Common myeloid progenitor, CD34-positive (primary cell): ENCODE data around the gene TPCN1.

Experiments used
- CTCF ChIA-PET: fragments of 350-600 bp; sonication (Branson Sonifier 250); formaldehyde crosslinking; loops from one replicate; lab custom pipeline; 2021; ENCODE audit warnings: antibody characterized with exemption; lab: Charles Lee
- POLR2A ChIA-PET: fragments of 350-600 bp; sonication (Branson Sonifier 250); formaldehyde crosslinking; loops from one replicate; lab custom pipeline; 2021; ENCODE audit warnings: antibody characterized with exemption; lab: Charles Lee
- DNase-seq, 3 donors: peaks; one replicate each; pipeline versions ENCODE4 v3.0.0 to v3.0.0-alpha.2; 2013
- H3K27ac ChIP-seq, 2 experiments: 1 replicate in 1 of 2; 2 replicates in 1 of 2; pipeline ENCODE4 v1.7.0; 2013; ENCODE audit warnings: inconsistent platforms in 2 of 2, low read length in 2 of 2, mild to moderate bottlenecking in 2 of 2, low read depth in 1 of 2, moderate library complexity in 1 of 2; ENCODE audit not compliant: severe bottlenecking in 2 of 2, insufficient read depth in 1 of 2, poor library complexity in 1 of 2
- H3K27me3 ChIP-seq, 5 experiments: replicated peaks in 2 of 5; 1 replicate in 3 of 5; 2 replicates in 2 of 5; pipeline versions ENCODE4 v1.6.1 to v1.7.0; 2013; ENCODE audit warnings: low read length in 4 of 5, mild to moderate bottlenecking in 2 of 5, moderate library complexity in 2 of 5, inconsistent platforms in 1 of 5; ENCODE audit not compliant: insufficient read depth in 5 of 5, control insufficient read depth in 4 of 5
- H3K36me3 ChIP-seq, 4 experiments: 1 replicate in 2 of 4; 2 replicates in 2 of 4; pipeline versions ENCODE4 v1.6.1 to v1.7.0; 2013; ENCODE audit warnings: low read length in 3 of 4, control low read depth in 1 of 4, mild to moderate bottlenecking in 1 of 4; ENCODE audit not compliant: control insufficient read depth in 4 of 4, insufficient read depth in 4 of 4
- H3K4me1 ChIP-seq, 4 experiments: 1 replicate in 3 of 4; 2 replicates in 1 of 4; pipeline versions ENCODE4 v1.6.1 to v1.7.1; 2013; ENCODE audit warnings: low read length in 3 of 4, mild to moderate bottlenecking in 3 of 4, control low read depth in 1 of 4, inconsistent platforms in 1 of 4, moderate library complexity in 1 of 4; ENCODE audit not compliant: control insufficient read depth in 4 of 4, insufficient read depth in 4 of 4; ENCODE audit errors: control extremely low read depth in 1 of 4
- H3K4me3 ChIP-seq, 7 experiments: 1 replicate in 4 of 7; 2 replicates in 3 of 7; pipeline versions ENCODE4 v1.5.1 to v1.7.0; 2013; ENCODE audit warnings: mild to moderate bottlenecking in 7 of 7, low read length in 6 of 7, moderate library complexity in 6 of 7, inconsistent platforms in 2 of 7, low read depth in 2 of 7, control low read depth in 1 of 7; ENCODE audit not compliant: insufficient read depth in 4 of 7, control insufficient read depth in 1 of 7; ENCODE audit errors: extremely low read depth in 1 of 7
- H3K9me3 ChIP-seq, 5 experiments: 1 replicate in 4 of 5; 2 replicates in 1 of 5; pipeline versions ENCODE4 v1.6.1 to v1.7.1; 2013; ENCODE audit warnings: low read length in 4 of 5, mild to moderate bottlenecking in 2 of 5, inconsistent platforms in 1 of 5, low read depth in 1 of 5, moderate library complexity in 1 of 5; ENCODE audit not compliant: control insufficient read depth in 4 of 5, insufficient read depth in 2 of 5; ENCODE audit errors: control extremely low read depth in 1 of 5
- WGBS: methylation state at CpG from one replicate; pipeline ENCODE4 v1.1.5; 2013; ENCODE audit not compliant: insufficient coverage; 5-methylcytosine and 5-hydroxymethylcytosine counted together

TPCN1 gene

DNA sequence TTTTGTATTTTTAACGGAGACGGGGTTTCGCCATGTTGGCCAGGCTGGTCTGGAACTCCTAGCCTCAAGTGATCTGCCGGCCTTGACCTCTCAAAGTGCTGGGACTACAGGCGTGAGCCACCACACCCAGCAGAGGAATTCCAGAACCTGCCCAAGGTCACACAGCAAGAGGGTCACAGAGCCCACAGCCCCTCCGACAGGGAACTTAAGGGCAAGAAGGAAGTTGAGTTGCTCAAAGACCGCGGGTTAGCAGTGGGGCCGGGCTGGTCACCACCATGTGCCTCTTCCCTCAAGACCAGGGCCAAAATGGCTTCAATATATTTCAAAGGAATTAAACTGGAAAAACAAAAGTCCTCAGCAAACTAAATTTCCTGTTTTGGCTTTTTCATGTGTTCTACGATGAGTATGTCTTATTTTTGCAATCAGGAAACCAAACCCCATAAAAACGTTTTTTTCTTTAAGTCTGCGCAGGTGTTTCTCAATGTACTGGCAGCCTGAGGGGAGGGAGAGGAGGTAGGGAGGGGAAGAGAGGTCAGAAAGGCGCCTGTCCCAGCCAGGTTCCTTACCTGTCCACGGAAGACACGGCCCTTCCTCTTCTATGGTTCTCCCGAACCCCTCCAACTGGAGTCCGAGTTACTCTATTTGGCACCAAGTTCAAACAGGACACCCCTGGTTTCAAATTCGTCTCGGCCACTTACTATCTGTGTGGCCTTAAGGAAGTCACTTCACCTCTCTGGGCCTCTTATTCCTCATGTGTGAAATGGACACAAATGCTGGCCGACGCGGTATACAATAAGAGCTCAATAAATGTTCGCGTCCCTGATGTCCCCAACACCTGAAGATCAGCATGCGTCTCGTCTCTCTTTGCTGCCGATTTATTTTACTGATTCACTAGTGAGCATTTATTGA lies 112.9 kb downstream of the TPCN1 start:
- H3K9me3 ChIP-seq = no peaks in the 10 kb centered on the region
- DNase-seq = peak in 2 of 3 donors; percentile 45 to 80
- peak overlapping the region; percentile 81 to 95 (median 86) for H3K4me3 ChIP-seq
- H3K27ac ChIP-seq = peak overlapping the region; percentile 18 to 57
- 21% methylated on average over 22 of the region's 27 CpGs for WGBS
- H3K36me3 ChIP-seq = peaks cover 4 to 35% (median 18%) of the 10 kb centered on the region in 4 experiments
- no peaks in the 10 kb centered on the region for H3K27me3 ChIP-seq
- CTCF ChIA-PET = interaction anchor here (1.2 to 1.4 kb wide), 2 partner anchors 9 to 17 kb away, joined by 4 read pairs; no protein-coding TSS in a partner anchor
- H3K4me1 ChIP-seq = peaks cover 3 to 26% (median 20%) of the 10 kb centered on the region in 4 experiments
- POLR2A ChIA-PET = interaction anchor here (1.1 kb wide), 1 partner anchor 24 kb away, joined by 3 read pairs; the partner anchor contains the start of gene PLBD2

DNA sequence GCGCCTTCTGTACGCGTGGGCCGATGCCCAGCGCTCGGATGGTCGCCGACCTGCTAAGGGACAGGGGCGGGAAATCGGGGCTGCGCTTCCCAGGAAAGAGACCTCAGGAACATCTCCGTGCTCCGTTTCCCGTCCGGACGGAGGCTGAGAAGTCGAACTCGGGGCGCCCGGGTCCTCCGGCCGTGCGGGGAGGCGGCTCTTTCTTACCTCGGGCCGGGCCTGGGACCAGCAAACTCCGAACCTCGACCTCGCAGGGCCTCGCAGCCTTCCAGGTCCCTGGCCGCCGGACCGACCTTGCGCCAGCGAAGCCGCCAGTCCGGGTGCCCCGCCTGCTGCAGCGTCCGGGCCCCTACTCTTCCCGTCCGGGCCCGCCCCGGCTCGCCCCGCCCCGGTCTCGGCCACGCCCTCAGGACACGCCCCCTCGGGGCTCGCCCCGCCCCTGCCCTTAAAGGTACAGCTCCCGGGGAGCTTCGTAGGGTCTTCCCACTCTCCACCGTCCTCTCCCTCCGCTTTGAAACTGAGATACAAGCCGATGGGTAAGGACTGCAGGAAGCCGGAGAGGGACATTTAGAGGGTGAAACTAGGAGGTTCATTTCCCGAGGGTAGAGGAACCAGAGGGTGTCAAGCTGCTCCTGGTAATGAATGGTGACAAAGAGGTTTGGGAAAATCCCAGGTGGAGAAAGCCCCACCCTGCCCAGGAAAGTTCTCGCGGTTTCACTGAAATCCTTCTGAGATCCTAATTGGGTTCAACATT lies 113.7 kb downstream of the TPCN1 start, which contains the start of gene SLC8B1:
TSS of gene SLC8B1 (minus strand) at position 324 of the 754 bp plus-strand sequence. CDS start 2,231 bp downstream, outside the sequence.
- no peaks in the 10 kb centered on the region for H3K9me3 ChIP-seq
- peaks cover 3 to 26% (median 20%) of the 10 kb centered on the region in 4 experiments for H3K4me1 ChIP-seq
- peaks cover 2 to 27% (median 15%) of the 10 kb centered on the region in 4 experiments for H3K36me3 ChIP-seq
- peak within 1 kb of the TSS; percentile 18 to 57 for H3K27ac ChIP-seq
- DNase-seq = peak; percentile 62 to 74 (median 70)
- ChIA-PET CTCF (interaction anchor here (1.0 to 1.4 kb wide), 3 partner anchors 16 to 90 kb away, joined by 3 to 4 read pairs (median 4); no protein-coding TSS in a partner anchor), POLR2A (no interaction called here)
- no peaks in the 10 kb centered on the region for H3K27me3 ChIP-seq
- WGBS = under 1% methylated on average over 55 of the region's 62 CpGs
- peak within 1 kb of the TSS; percentile 81 to 95 (median 86) for H3K4me3 ChIP-seq

DNA sequence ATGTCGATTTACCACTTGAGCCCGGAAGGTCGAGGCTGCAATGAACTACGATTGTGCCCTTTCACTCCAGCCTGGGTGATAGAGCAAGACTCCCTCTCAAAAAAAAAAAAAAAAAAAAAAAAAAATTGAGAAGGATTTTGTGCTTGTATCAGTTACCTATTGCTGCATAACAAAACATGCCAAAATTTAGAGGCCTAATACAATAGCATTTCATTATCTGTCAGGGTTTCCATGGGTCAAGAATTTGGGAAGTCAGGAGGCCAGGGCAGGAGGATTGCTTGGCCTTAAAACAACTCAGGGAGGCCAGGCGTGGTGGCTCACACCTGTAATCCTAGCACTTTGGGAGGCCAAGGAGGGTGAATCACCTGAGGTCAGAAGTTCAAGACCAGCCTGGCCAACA lies 118.3 kb downstream of the TPCN1 start:
- WGBS = 95% methylated on average over 4 of the region's 5 CpGs
- Histone ChIP-seq H3K36me3 (no peaks in the 10 kb centered on the region), H3K4me1 (peaks cover 2 to 7% (median 4%) of the 10 kb centered on the region in 4 experiments), H3K4me3 (no peak overlapping the region), H3K9me3 (no peaks in the 10 kb centered on the region), H3K27me3 (no peaks in the 10 kb centered on the region), H3K27ac (no peak overlapping the region)
- ChIA-PET POLR2A (no interaction called here), CTCF (interaction anchor here (1.7 kb wide), 1 partner anchor 10 kb away, joined by 4 read pairs; no protein-coding TSS in a partner anchor)
- DNase-seq = no peak

DNA sequence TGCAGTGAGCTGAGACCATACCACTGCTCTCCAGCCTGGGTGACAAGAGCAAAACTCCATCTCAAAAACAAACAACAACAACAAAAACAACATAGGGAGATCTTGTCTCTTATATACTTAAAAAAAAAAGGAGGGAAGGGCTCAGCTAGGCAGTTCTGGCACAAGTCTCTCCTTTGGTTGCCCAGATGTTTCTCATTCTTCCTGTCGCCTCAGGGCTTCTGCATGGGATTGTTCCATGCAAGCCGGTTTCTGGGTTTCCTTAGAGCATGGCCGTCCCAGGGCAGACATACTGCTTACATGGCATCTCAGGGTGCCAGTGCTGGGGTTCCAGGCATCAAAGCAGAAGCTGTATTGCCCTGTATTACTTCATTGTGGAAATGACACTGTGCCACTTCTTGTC lies 118.8 kb downstream of the TPCN1 start:
- H3K27me3 ChIP-seq = no peaks in the 10 kb centered on the region
- ChIA-PET CTCF (interaction anchor here (1.1 to 1.7 kb wide), 2 partner anchors 9 to 25 kb away, joined by 3 to 4 read pairs; no protein-coding TSS in a partner anchor), POLR2A (interaction anchor here (0.7 kb wide), 1 partner anchor 153 kb away, joined by 3 read pairs; no protein-coding TSS in a partner anchor)
- peaks cover 0 to 5% (median 3%) of the 10 kb centered on the region in 4 experiments for H3K4me1 ChIP-seq
- H3K9me3 ChIP-seq = no peaks in the 10 kb centered on the region
- H3K36me3 ChIP-seq = no peaks in the 10 kb centered on the region
- no peak for DNase-seq
- no peak overlapping the region for H3K4me3 ChIP-seq
- H3K27ac ChIP-seq = no peak overlapping the region
- WGBS = 97% methylated on average over 3 of the region's 3 CpGs

DNA sequence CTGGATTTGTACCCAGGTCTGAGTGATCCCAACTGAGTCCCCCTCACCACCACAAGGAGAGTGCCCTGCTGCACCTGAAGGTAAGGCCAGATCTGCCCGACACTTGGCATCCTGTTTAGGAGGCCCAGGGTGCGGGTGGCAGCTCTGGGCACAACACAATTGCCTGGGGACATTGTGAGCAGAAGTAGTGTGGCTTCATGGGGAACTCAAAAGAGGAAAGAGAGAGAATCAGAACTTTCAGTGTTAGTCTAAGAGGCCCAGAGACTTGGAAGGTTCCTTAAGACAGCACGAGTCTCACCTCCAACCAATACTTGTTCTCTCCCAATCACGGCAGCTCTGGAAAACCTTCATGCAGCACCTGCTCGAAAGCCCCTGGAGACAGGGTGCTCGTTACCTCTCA lies 120.3 kb downstream of the TPCN1 start:
- H3K4me1 ChIP-seq = no peaks in the 10 kb centered on the region
- no peaks in the 10 kb centered on the region for H3K36me3 ChIP-seq
- POLR2A ChIA-PET = interaction anchor here (0.6 kb wide), 1 partner anchor 1875 kb away, joined by 3 read pairs; no protein-coding TSS in a partner anchor
- H3K27me3 ChIP-seq = no peaks in the 10 kb centered on the region
- H3K4me3 ChIP-seq = no peak overlapping the region
- 86% methylated on average over 5 of the region's 6 CpGs for WGBS
- CTCF ChIA-PET = no interaction called here
- DNase-seq = no peak
- H3K27ac ChIP-seq = no peak overlapping the region
- no peaks in the 10 kb centered on the region for H3K9me3 ChIP-seq

DNA sequence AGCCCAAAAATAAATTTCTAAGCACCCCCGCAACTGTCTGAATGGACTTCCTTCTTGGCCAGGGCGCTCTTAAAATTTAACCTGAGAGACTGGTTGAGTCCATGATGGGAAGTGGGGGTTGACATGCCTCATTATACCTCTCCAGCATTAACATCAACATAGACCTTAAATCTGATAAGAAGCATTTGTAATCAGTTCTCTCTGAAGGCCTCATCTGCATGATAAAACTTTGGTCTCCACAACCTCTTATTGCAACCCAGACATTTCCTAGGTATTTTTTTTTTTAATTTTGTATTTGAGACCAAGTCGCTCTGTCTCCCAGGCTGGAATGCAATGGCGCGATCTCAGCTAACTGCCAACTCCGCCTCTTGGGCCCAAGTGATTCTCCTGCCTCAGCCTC lies 124.1 kb downstream of the TPCN1 start:
- no peak overlapping the region for H3K4me3 ChIP-seq
- no peak overlapping the region for H3K27ac ChIP-seq
- no peaks in the 10 kb centered on the region for H3K9me3 ChIP-seq
- H3K27me3 ChIP-seq = no peaks in the 10 kb centered on the region
- no peaks in the 10 kb centered on the region for H3K36me3 ChIP-seq
- no peak for DNase-seq
- 100% methylated on average over 5 of the region's 6 CpGs for WGBS
- H3K4me1 ChIP-seq = no peaks in the 10 kb centered on the region
- POLR2A ChIA-PET = interaction anchor here (0.7 kb wide), 1 partner anchor 276 kb away, joined by 3 read pairs; no protein-coding TSS in a partner anchor
- CTCF ChIA-PET = interaction anchor here (0.8 kb wide), 1 partner anchor 143 kb away, joined by 3 read pairs; no protein-coding TSS in a partner anchor
